A549 (cell line): Measurements from ENCODE around the gene DLG2. TPM values are rescaled to one million over a fixed set of nuclear protein-coding genes. Genes with fewer than 3 reads are reported as not detected.

Experiments used
- ATAC-seq, 2 experiments: fragments of 200-7000 bp in 1 of 2; fragments of >200 bp in 1 of 2; cut with Nextera tagmentation in 1 of 2; cut with Tn5 transposase in 1 of 2; 3 replicates each; pipeline versions ENCODE4 v1.8.0 to v1.9.1; 2018 to 2020; ENCODE audit warnings: mild to moderate bottlenecking in 1 of 2, moderate library complexity in 1 of 2
- CTCF ChIA-PET: fragments of 300-600 bp; sonication (Branson Sonifier 250); formaldehyde crosslinking; extraction: SDS; loops from one replicate; lab custom pipeline; 2021; ENCODE audit warnings: antibody characterized with exemption, inconsistent platforms; lab: Yijun Ruan, JAX
- POLR2A ChIA-PET: fragments of 350-600 bp; formaldehyde crosslinking; extraction: SDS; loops from one replicate; lab custom pipeline; 2021; ENCODE audit warnings: antibody characterized with exemption, inconsistent platforms; lab: Yijun Ruan, JAX
- DNase-seq, 2 experiments: peaks; one replicate each; pipeline versions ENCODE4 v3.0.0 to v3.0.0-alpha.2; 2011 to 2016; ENCODE audit warnings: low read depth in 1 of 2, low spot score in 1 of 2
- FAIRE-seq: peaks from 2 replicates; lab custom pipeline; 2011; peaks lifted over from hg19 to GRCh38; lab: Jason Lieb, UNC
- H3K27ac ChIP-seq, 2 experiments: fragments of >200 bp; sonication (Bioruptor Twin); formaldehyde crosslinking; 3 replicates each; pipeline ENCODE4 v1.5.1; 2016 to 2017
- H3K4me1 ChIP-seq: fragments of >200 bp; sonication (Bioruptor Twin); formaldehyde crosslinking; 3 replicates; pipeline ENCODE4 v1.6.1; 2016
- H3K4me2 ChIP-seq: fragments of >200 bp; sonication (Bioruptor Twin); formaldehyde crosslinking; 3 replicates; pipeline ENCODE4 v1.6.1; 2016
- H3K4me3 ChIP-seq: fragments of >200 bp; sonication (Bioruptor Twin); formaldehyde crosslinking; 3 replicates; pipeline ENCODE4 v1.5.1; 2016
- H3K9me3 ChIP-seq: fragments of >200 bp; sonication (Bioruptor Twin); formaldehyde crosslinking; 3 replicates; pipeline ENCODE4 v1.6.1; 2016
- BHLHE40 ChIP-seq: IDR thresholded peaks from 2 replicates; pipeline ENCODE4 v1.6.1; 2012; ENCODE audit warnings: low read depth, low read length, inconsistent platforms
- CBX8 ChIP-seq: fragments of 200-600 bp; sonication (generic); IDR thresholded peaks from 2 replicates; pipeline ENCODE4 v1.6.1; 2016
- CEBPB ChIP-seq, 2 experiments: fragments of >200 bp in 1 of 2; sonication (Bioruptor Twin) in 1 of 2; formaldehyde crosslinking in 1 of 2; IDR thresholded peaks; 2 replicates each; pipeline ENCODE4 v1.6.1; 2012 to 2016
- CTCF ChIP-seq: fragments of >200 bp; sonication (Bioruptor Twin); formaldehyde crosslinking; IDR thresholded peaks from 3 replicates; pipeline ENCODE4 v1.5.1; 2016
- E2F6 ChIP-seq: IDR thresholded peaks from 2 replicates; pipeline ENCODE4 v1.6.1; 2012; ENCODE audit warnings: low read depth, borderline replicate concordance
- EP300 ChIP-seq, 2 experiments: fragments of >200 bp; sonication (Bioruptor Twin); formaldehyde crosslinking; IDR thresholded peaks; 2 replicates in 1 of 2; 3 replicates in 1 of 2; pipeline ENCODE4 v1.6.1; 2016 to 2017
- ESRRA ChIP-seq: fragments of 150-350 bp; IDR thresholded peaks from 2 replicates; pipeline ENCODE4 v1.6.1; 2014; ENCODE audit warnings: mild to moderate bottlenecking, low read length, borderline replicate concordance
- GATA3 ChIP-seq: IDR thresholded peaks from 2 replicates; pipeline ENCODE4 v1.6.1; 2012; ENCODE audit warnings: borderline replicate concordance
- HEYL ChIP-seq: fragments of 250-450 bp; sonication (Bioruptor Pico); IDR thresholded peaks from 2 replicates; pipeline ENCODE4 v1.8.0; 2021; ENCODE audit warnings: mild to moderate bottlenecking, moderate library complexity
- HOXB13 ChIP-seq: fragments of 250-450 bp; sonication (Bioruptor Pico); IDR thresholded peaks from 2 replicates; pipeline ENCODE4 v1.5.0; 2020; ENCODE audit warnings: low read depth, mild to moderate bottlenecking, moderate library complexity
- MAFK ChIP-seq: fragments of 450-650 bp; IDR thresholded peaks from 2 replicates; pipeline ENCODE4 v1.6.1; 2014; ENCODE audit not compliant: partially characterized antibody
- MAX ChIP-seq: IDR thresholded peaks from 2 replicates; pipeline ENCODE4 v1.6.1; 2012
- MAZ ChIP-seq: fragments of 150-350 bp; IDR thresholded peaks from 2 replicates; pipeline ENCODE4 v1.6.1; 2014; ENCODE audit warnings: antibody characterized with exemption, low read depth, low read length, borderline replicate concordance
- NFE2L2 ChIP-seq: fragments of 150-350 bp; conservative IDR thresholded peaks from 2 replicates; pipeline ENCODE4 v1.6.1; 2014; ENCODE audit warnings: low read length
- NPAS2 ChIP-seq: fragments of 250-450 bp; sonication (Bioruptor Pico); IDR thresholded peaks from 2 replicates; pipeline ENCODE4 v1.8.0; 2022; ENCODE audit warnings: mild to moderate bottlenecking, moderate library complexity, borderline replicate concordance
- NR3C1 ChIP-seq: fragments of >200 bp; sonication (Bioruptor Twin); formaldehyde crosslinking; IDR thresholded peaks from 3 replicates; pipeline ENCODE4 v1.6.1; 2017
- PHF8 ChIP-seq: fragments of 200-600 bp; sonication (generic); IDR thresholded peaks from 2 replicates; pipeline ENCODE4 v1.6.1; 2016; ENCODE audit warnings: low read depth, mild to moderate bottlenecking, antibody characterized with exemption, moderate library complexity, borderline replicate concordance
- POLR2A ChIP-seq: IDR thresholded peaks from 2 replicates; pipeline ENCODE4 v1.6.1; 2012; ENCODE audit warnings: mild to moderate bottlenecking, low read length
- RARB ChIP-seq: fragments of 250-450 bp; sonication (Bioruptor Pico); IDR thresholded peaks from 2 replicates; pipeline ENCODE4 v1.8.0; 2021; ENCODE audit warnings: mild to moderate bottlenecking, moderate library complexity
- RNF2 ChIP-seq: fragments of 200-600 bp; sonication (generic); IDR thresholded peaks from 2 replicates; pipeline ENCODE4 v1.6.1; 2016; ENCODE audit warnings: low read depth, mild to moderate bottlenecking, antibody characterized with exemption, moderate library complexity, borderline replicate concordance
- SMC3 ChIP-seq: fragments of >200 bp; sonication (Bioruptor Twin); formaldehyde crosslinking; IDR thresholded peaks from 3 replicates; pipeline ENCODE4 v1.6.1; 2018; ENCODE audit warnings: inconsistent platforms
- SREBF2 ChIP-seq: fragments of 450-650 bp; IDR thresholded peaks from 2 replicates; pipeline ENCODE4 v1.6.1; 2014; ENCODE audit warnings: mild to moderate bottlenecking, moderate library complexity
- ZC3H11A ChIP-seq: fragments of 450-650 bp; IDR thresholded peaks from 2 replicates; pipeline ENCODE4 v1.6.1; 2014; ENCODE audit warnings: antibody characterized with exemption, mild to moderate bottlenecking
- WGBS: methylation state at CpG from one replicate; pipeline ENCODE4 v1.1.6; 2017; ENCODE audit errors: missing lambda C conversion rate; 5-methylcytosine and 5-hydroxymethylcytosine counted together
- polyA plus RNA-seq, 4 experiments: library from polyadenylated mRNA; depleted of rRNA in 3 of 4; stranded (reverse); fragments of >200 nt; fragmentation: RNase III in 1 of 4; extraction: RNeasy Plus Mini Kit Qiagen cat#74134 plus additional on column Dnase treatment in 1 of 4; gene quantifications; 2 replicates in 3 of 4; 3 replicates in 1 of 4; pipeline ENCODE4 v1.2.3, GENCODE V29; 2011 to 2017
- TF ChIP-seq, protein P1 (sequence below): fragments of 450-650 bp; IDR thresholded peaks from 2 replicates; pipeline ENCODE4 v1.6.1; 2014; ENCODE audit warnings: antibody characterized with exemption
- TF ChIP-seq, protein P2 (sequence below): fragments of 200-600 bp; sonication (generic); IDR thresholded peaks from 2 replicates; pipeline ENCODE4 v1.6.1; 2016; ENCODE audit warnings: antibody characterized with exemption, mild to moderate bottlenecking, moderate library complexity

DLG2 gene
- polyA plus RNA-seq, 2 of the 4 experiments (the other 2 are of a cell fraction): 0.26 to 0.79 TPM

- WGBS: 5% methylated on average over 2 of the region's 2 CpGs
- H3K9me3 ChIP-seq: no peaks in the 10 kb centered on the region
- H3K4me2 ChIP-seq: no peak overlapping the region
- H3K4me3 ChIP-seq: no peak overlapping the region
- DNase-seq (no peak), ATAC-seq (no peak), FAIRE-seq (no peak)
- ChIA-PET CTCF (no interaction called here), POLR2A (no interaction called here)
- H3K4me1 ChIP-seq: no peaks in the 10 kb centered on the region
- H3K27ac ChIP-seq: no peak overlapping the region
- TF ChIP-seq PHF8 (no peak), SREBF2 (no peak), CBX8 (peak; percentile 92)
Observed at GRCh38 chr11:85040166-85040565, 587.0 kb downstream of the DLG2 start.

DNA sequence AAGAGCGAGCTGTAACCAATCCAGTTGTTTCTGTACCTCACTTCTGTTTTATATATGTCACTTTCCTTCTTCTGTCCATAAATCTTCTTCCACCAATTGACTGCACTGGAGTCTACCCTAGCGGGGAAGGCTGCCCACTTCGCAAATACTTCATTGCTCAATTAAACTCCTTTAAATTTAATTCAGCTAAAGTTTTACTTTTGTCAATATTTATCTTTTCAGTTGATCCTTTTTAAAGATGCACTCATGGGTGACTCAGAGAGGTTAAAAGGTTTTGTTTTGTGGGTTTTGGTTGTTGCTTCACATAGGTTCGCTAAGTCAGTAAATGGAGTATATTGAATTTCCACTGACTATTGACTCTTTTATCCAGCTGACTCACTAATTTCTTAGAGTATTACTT lies 597.2 kb downstream of the DLG2 start:
- ATAC-seq (peak in 1 of 2 experiments; percentile 64; a peak in 3 of 6 replicates), FAIRE-seq (no peak), DNase-seq (peak in 1 of 2 experiments; percentile 11)
- Histone ChIP-seq H3K27ac (no peak overlapping the region), H3K4me1 (no peaks in the 10 kb centered on the region), H3K4me3 (no peak overlapping the region), H3K4me2 (peak overlapping the region; percentile 20; the same call in 1 of the 3 replicates), H3K9me3 (no peaks in the 10 kb centered on the region)
- CTCF ChIA-PET: no interaction called here
- WGBS: 23% methylated on average over 4 of the region's 4 CpGs
- TF ChIP-seq GATA3: peak; percentile 14; the same call in 1 of the 2 replicates
- TF ChIP-seq, protein P1, sequence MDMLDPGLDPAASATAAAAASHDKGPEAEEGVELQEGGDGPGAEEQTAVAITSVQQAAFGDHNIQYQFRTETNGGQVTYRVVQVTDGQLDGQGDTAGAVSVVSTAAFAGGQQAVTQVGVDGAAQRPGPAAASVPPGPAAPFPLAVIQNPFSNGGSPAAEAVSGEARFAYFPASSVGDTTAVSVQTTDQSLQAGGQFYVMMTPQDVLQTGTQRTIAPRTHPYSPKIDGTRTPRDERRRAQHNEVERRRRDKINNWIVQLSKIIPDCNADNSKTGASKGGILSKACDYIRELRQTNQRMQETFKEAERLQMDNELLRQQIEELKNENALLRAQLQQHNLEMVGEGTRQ: no peak
- 0 out of 4 replicates have a peak, but pooled peaks of 1 of the 2 experiments have one; percentile 8 for TF ChIP-seq CEBPB (IDR thresholded peaks at IDR 0.05)
- TF ChIP-seq ZC3H11A: no peak
- TF ChIP-seq E2F6: no peak
- no peak for TF ChIP-seq BHLHE40
- POLR2A ChIA-PET: no interaction called here

GRCh38 chr11:85028329-85029101 lies 598.6 kb downstream of the DLG2 start:
- Histone ChIP-seq H3K4me2 (no peak overlapping the region), H3K9me3 (no peaks in the 10 kb centered on the region), H3K27ac (no peak overlapping the region), H3K4me3 (no peak overlapping the region), H3K4me1 (no peaks in the 10 kb centered on the region)
- WGBS: 56% methylated on average over 10 of the region's 15 CpGs
- ATAC-seq (peak; percentile 30 to 55; a peak in 3 of 6 replicates), DNase-seq (no peak), FAIRE-seq (no peak)
- no peak for TF ChIP-seq NPAS2 (CRISPR knock-in tag)
- no peak for TF ChIP-seq NFE2L2
- no peak for TF ChIP-seq ESRRA
- TF ChIP-seq GATA3: no peak
- TF ChIP-seq MAX: no peak
- TF ChIP-seq NR3C1: no peak
- no peak for TF ChIP-seq PHF8
- TF ChIP-seq HOXB13 (CRISPR knock-in tag): no peak
- TF ChIP-seq HEYL (CRISPR knock-in tag): no peak
- TF ChIP-seq POLR2A: no peak
- TF ChIP-seq RARB (CRISPR knock-in tag): no peak
- no peak for TF ChIP-seq MAFK
- TF ChIP-seq, protein P2, sequence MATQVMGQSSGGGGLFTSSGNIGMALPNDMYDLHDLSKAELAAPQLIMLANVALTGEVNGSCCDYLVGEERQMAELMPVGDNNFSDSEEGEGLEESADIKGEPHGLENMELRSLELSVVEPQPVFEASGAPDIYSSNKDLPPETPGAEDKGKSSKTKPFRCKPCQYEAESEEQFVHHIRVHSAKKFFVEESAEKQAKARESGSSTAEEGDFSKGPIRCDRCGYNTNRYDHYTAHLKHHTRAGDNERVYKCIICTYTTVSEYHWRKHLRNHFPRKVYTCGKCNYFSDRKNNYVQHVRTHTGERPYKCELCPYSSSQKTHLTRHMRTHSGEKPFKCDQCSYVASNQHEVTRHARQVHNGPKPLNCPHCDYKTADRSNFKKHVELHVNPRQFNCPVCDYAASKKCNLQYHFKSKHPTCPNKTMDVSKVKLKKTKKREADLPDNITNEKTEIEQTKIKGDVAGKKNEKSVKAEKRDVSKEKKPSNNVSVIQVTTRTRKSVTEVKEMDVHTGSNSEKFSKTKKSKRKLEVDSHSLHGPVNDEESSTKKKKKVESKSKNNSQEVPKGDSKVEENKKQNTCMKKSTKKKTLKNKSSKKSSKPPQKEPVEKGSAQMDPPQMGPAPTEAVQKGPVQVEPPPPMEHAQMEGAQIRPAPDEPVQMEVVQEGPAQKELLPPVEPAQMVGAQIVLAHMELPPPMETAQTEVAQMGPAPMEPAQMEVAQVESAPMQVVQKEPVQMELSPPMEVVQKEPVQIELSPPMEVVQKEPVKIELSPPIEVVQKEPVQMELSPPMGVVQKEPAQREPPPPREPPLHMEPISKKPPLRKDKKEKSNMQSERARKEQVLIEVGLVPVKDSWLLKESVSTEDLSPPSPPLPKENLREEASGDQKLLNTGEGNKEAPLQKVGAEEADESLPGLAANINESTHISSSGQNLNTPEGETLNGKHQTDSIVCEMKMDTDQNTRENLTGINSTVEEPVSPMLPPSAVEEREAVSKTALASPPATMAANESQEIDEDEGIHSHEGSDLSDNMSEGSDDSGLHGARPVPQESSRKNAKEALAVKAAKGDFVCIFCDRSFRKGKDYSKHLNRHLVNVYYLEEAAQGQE: no peak
- no peak for TF ChIP-seq RNF2
- no peak for TF ChIP-seq EP300 (IDR thresholded peaks at IDR 0.05)
- TF ChIP-seq CTCF: no peak
- TF ChIP-seq SMC3: no peak
- no peak for TF ChIP-seq MAZ
- ChIA-PET CTCF (interaction anchor here (0.5 kb wide), 1 partner anchor 228 kb away, joined by 3 read pairs; no protein-coding TSS in a partner anchor), POLR2A (no interaction called here)
